HepG2 (cell line): Measurements from ENCODE around the gene HHIPL1. TPM values are rescaled to one million over a fixed set of nuclear protein-coding genes. Genes with fewer than 3 reads are reported as not detected.

Experiments used
- ATAC-seq: fragments of 200-7000 bp; cut with Tn5 transposase; 3 replicates; pipeline ENCODE4 v1.9.1; 2020; ENCODE audit warnings: mild to moderate bottlenecking, moderate library complexity
- BruUV-seq: library from RNA; stranded (reverse); fragments of 400-500 nt; replicated peaks from 2 replicates; lab custom pipeline; 2021; lab: Mats Ljungman, UMichigan
- CTCF ChIA-PET: fragments of 300-600 bp; formaldehyde crosslinking; extraction: SDS; loops from one replicate; lab custom pipeline; 2021; ENCODE audit warnings: low total read pairs, inconsistent platforms, low intra/inter-chr PET ratio; lab: Yijun Ruan, JAX
- POLR2A ChIA-PET: fragments of 350-600 bp; sonication (Branson Sonifier 250); formaldehyde crosslinking; loops from one replicate; lab custom pipeline; 2020; ENCODE audit warnings: antibody characterized with exemption, inconsistent platforms; lab: Yijun Ruan, JAX
- DNase-seq: peaks from one replicate; pipeline ENCODE4 v3.0.0-alpha.2; 2015; ENCODE audit warnings: low spot score
- FAIRE-seq: peaks from 3 replicates; lab custom pipeline; 2011; peaks lifted over from hg19 to GRCh38; lab: Jason Lieb, UNC
- H2AFZ ChIP-seq: one replicate; pipeline ENCODE4 v1.6.1; 2011; ENCODE audit warnings: low read length, inconsistent platforms
- H3K27ac ChIP-seq: fragments of 300-600 bp; 3 replicates; pipeline ENCODE4 v1.8.0; 2011; ENCODE audit warnings: mixed run types, mild to moderate bottlenecking, mixed read lengths, low read length, inconsistent platforms; ENCODE audit not compliant: insufficient read depth; ENCODE audit errors: extremely low read length
- H3K27me3 ChIP-seq, 2 experiments: fragments of 200-600 bp in 1 of 2; 2 replicates in 1 of 2; 3 replicates in 1 of 2; pipeline versions ENCODE4 v1.6.0 to v1.8.0; 2011; ENCODE audit warnings: low read length in 2 of 2, mild to moderate bottlenecking in 2 of 2, moderate library complexity in 2 of 2, inconsistent platforms in 1 of 2; ENCODE audit not compliant: insufficient read depth in 2 of 2, control insufficient read depth in 1 of 2
- H3K36me3 ChIP-seq, 2 experiments: fragments of 200-600 bp in 1 of 2; replicated peaks in 1 of 2; 2 replicates in 1 of 2; 3 replicates in 1 of 2; pipeline versions ENCODE4 v1.5.1 to v1.8.0; 2011; ENCODE audit warnings: low read length in 2 of 2, inconsistent platforms in 1 of 2; ENCODE audit not compliant: insufficient read depth in 2 of 2, control insufficient read depth in 1 of 2
- H3K4me1 ChIP-seq: 2 replicates; pipeline ENCODE4 v1.5.1; 2012; ENCODE audit warnings: low read length, inconsistent platforms; ENCODE audit not compliant: insufficient read depth
- H3K4me2 ChIP-seq: 2 replicates; pipeline ENCODE4 v1.6.0; 2011; ENCODE audit warnings: low read depth, low read length, inconsistent platforms
- H3K4me3 ChIP-seq, 3 experiments: fragments of 200-600 bp in 1 of 3; sonication (generic), shearing (Covaris generic) in 1 of 3; replicated peaks in 1 of 3; 2 replicates each; pipeline ENCODE4 v1.5.1; 2011 to 2016; ENCODE audit warnings: low read length in 3 of 3, inconsistent platforms in 2 of 3, low read depth in 2 of 3, mild to moderate bottlenecking in 2 of 3, control low read depth in 1 of 3, mixed read lengths in 1 of 3; ENCODE audit not compliant: insufficient read depth in 1 of 3
- H3K79me2 ChIP-seq: one replicate; pipeline ENCODE4 v1.6.1; 2011; ENCODE audit warnings: low read length, inconsistent platforms; ENCODE audit not compliant: insufficient read depth
- H3K9ac ChIP-seq: 2 replicates; pipeline ENCODE4 v1.6.0; 2011; ENCODE audit warnings: mild to moderate bottlenecking, low read depth, low read length, inconsistent platforms; ENCODE audit not compliant: insufficient read depth
- H3K9me3 ChIP-seq: 2 replicates; pipeline ENCODE4 v1.5.1; 2012; ENCODE audit warnings: mild to moderate bottlenecking, low read length
- H4K20me1 ChIP-seq: 2 replicates; pipeline ENCODE4 v1.6.0; 2011; ENCODE audit warnings: inconsistent platforms, mild to moderate bottlenecking, low read length, moderate library complexity; ENCODE audit not compliant: insufficient read depth
- CBX1 ChIP-seq: IDR thresholded peaks from one replicate; pipeline ENCODE4 v1.6.1; 2016; ENCODE audit warnings: antibody characterized with exemption, low read depth
- GABPB1 ChIP-seq: IDR thresholded peaks from 2 replicates; pipeline ENCODE4 v1.6.1; 2016; ENCODE audit warnings: mild to moderate bottlenecking, missing genetic modification reagents, moderate library complexity, missing compliant biosample characterization
- HDAC1 ChIP-seq: sonication (generic); formaldehyde crosslinking; IDR thresholded peaks from 2 replicates; pipeline ENCODE4 v1.5.1; 2020; ENCODE audit warnings: mild to moderate bottlenecking, missing genetic modification reagents
- HDAC6 ChIP-seq: fragments of 200-600 bp; sonication (generic); IDR thresholded peaks from 2 replicates; pipeline ENCODE4 v1.7.0; 2017; ENCODE audit warnings: mild to moderate bottlenecking, antibody characterized with exemption, low read length, low read depth
- IRF9 ChIP-seq: sonication (generic); formaldehyde crosslinking; IDR thresholded peaks from 2 replicates; pipeline ENCODE4 v1.8.0; 2022; ENCODE audit warnings: missing genetic modification reagents, mild to moderate bottlenecking, borderline replicate concordance
- MED13 ChIP-seq: sonication (generic); formaldehyde crosslinking; IDR thresholded peaks from 2 replicates; pipeline ENCODE4 v1.5.0; 2020; ENCODE audit warnings: missing genetic modification reagents
- MLXIP ChIP-seq: sonication (generic); formaldehyde crosslinking; IDR thresholded peaks from 2 replicates; pipeline ENCODE4 v1.9.0; 2021; ENCODE audit warnings: missing genetic modification reagents, borderline replicate concordance
- MTA3 ChIP-seq: sonication (generic); formaldehyde crosslinking; IDR thresholded peaks from 2 replicates; pipeline ENCODE4 v1.4.0; 2020; ENCODE audit warnings: missing genetic modification reagents
- MTF2 ChIP-seq: sonication (generic); formaldehyde crosslinking; IDR thresholded peaks from 2 replicates; pipeline ENCODE4 v1.5.0; 2020; ENCODE audit warnings: missing genetic modification reagents, borderline replicate concordance
- NFAT5 ChIP-seq: sonication (generic); formaldehyde crosslinking; IDR thresholded peaks from 2 replicates; pipeline ENCODE4 v1.4.0; 2020; ENCODE audit warnings: missing genetic modification reagents
- ZKSCAN1 ChIP-seq: fragments of 150-350 bp; IDR thresholded peaks from 2 replicates; pipeline ENCODE4 v1.6.1; 2014; ENCODE audit warnings: low read length
- ZNF605 ChIP-seq: sonication (generic); formaldehyde crosslinking; IDR thresholded peaks from 2 replicates; pipeline ENCODE4 v1.8.0; 2022; ENCODE audit warnings: mild to moderate bottlenecking, missing genetic modification reagents
- WGBS: methylation state at CpG from one replicate; pipeline ENCODE4 v1.1.6; 2017; ENCODE audit warnings: low lambda C conversion rate; 5-methylcytosine and 5-hydroxymethylcytosine counted together
- in situ Hi-C: cut with HindIII; loops from 2 replicates; pipeline ENCODE4 v1.10.0; 2017; ENCODE audit warnings: low pct_unique_long_range_greater_than_20kb; ENCODE audit not compliant: extremely low pct_ligation_motif_present
- intact Hi-C: fragments of 100-400 bp; cut with micrococcal nuclease; formaldehyde crosslinking; loops from one replicate; pipeline ENCODE4 v1.10.0; 2022; ENCODE audit not compliant: unreplicated experiment
- polyA plus RNA-seq, 8 experiments: library from polyadenylated mRNA; depleted of rRNA in 3 of 8; stranded (reverse) in 7 of 8; unstranded in 1 of 8; fragments of >200 nt; fragmentation: Illumina TruSeq in 4 of 8; extraction: Trizol in 4 of 8; gene quantifications; 2 replicates each; pipeline versions ENCODE4 v1.2.1 to v1.2.3, GENCODE V29; 2011 to 2016; ENCODE audit warnings: low read depth in 4 of 8, missing spikeins in 1 of 8, mixed read lengths in 1 of 8; ENCODE audit not compliant: insufficient read depth in 1 of 8
- total RNA-seq, 5 experiments: library from RNA; depleted of rRNA; stranded (reverse); fragments of >200 nt; fragmentation: Illumina TruSeq; extraction: Trizol; gene quantifications; 2 replicates each; pipeline ENCODE4 v1.2.3, GENCODE V29; 2016; ENCODE audit warnings: low read depth in 1 of 5
- TF ChIP-seq, protein P1 (sequence below): sonication (generic); formaldehyde crosslinking; IDR thresholded peaks from 2 replicates; pipeline ENCODE4 v1.5.1; 2020; ENCODE audit warnings: missing genetic modification reagents, mild to moderate bottlenecking, borderline replicate concordance

HHIPL1 gene
- total and polyA plus RNA-seq, 2 of the 13 experiments (the other 11 are each of a cell fraction or from before 2014, with no cell fraction given) = not detected

- intact Hi-C loops = loop anchor here (5.0 kb wide), 1 partner anchor 63 kb away; no protein-coding TSS in a partner anchor
- no peak overlapping the region for H3K4me2 ChIP-seq
- DNase-seq (no peak), ATAC-seq (no peak), FAIRE-seq (no peak)
- H4K20me1 ChIP-seq = no peaks in the 10 kb centered on the region
- H3K36me3 ChIP-seq = no peaks in the 10 kb centered on the region
- no peak overlapping the region for H2AFZ ChIP-seq
- H3K4me1 ChIP-seq = peaks cover 9% of the 10 kb centered on the region; the same call in 1 of the 2 replicates
- H3K9me3 ChIP-seq = no peaks in the 10 kb centered on the region
- peaks cover 9 to 47% of the 10 kb centered on the region in 2 experiments for H3K27me3 ChIP-seq
- BruUV-seq = no TSS peak
- WGBS = 50% methylated on average over 2 of the region's 3 CpGs
- H3K9ac ChIP-seq = no peak overlapping the region
- TF ChIP-seq ZKSCAN1 (no peak), GABPB1 (CRISPR knock-in tag) (no peak), MED13 (CRISPR knock-in tag) (no peak), NFAT5 (CRISPR knock-in tag) (no peak), IRF9 (CRISPR knock-in tag) (no peak), CBX1 (no peak), ZNF605 (CRISPR knock-in tag) (no peak), MLXIP (CRISPR knock-in tag) (no peak), MTF2 (no peak), HDAC1 (CRISPR knock-in tag) (no peak), MTA3 (CRISPR knock-in tag) (no peak), HDAC6 (no peak)
- TF ChIP-seq, protein P1, sequence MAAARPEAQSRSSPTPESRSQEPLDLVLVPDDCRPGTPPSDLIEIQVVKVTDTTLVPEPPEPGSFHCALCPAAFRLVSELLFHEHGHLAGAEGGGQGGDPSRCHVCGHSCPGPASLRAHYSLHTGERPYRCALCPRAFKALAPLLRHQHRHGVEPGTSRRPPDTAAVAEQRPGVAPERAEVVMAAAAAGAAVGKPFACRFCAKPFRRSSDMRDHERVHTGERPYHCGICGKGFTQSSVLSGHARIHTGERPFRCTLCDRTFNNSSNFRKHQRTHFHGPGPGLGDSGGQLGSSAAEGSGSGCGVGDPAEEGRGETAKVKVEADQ (CRISPR knock-in tag) = no peak
- TF ChIP-seq, all 625 proteins: peak for 0
- POLR2A ChIA-PET = no interaction called here
- in situ Hi-C loops = no loop called here
- Histone ChIP-seq H3K27ac (no peak overlapping the region), H3K4me3 (no peak overlapping the region), H3K79me2 (no peaks in the 10 kb centered on the region)
- CTCF ChIA-PET = no interaction called here
Observed at GRCh38 chr14:99625476-99625875, 19.5 kb upstream of the HHIPL1 start.
